Right lobe of liver (tissue), 6 donors: Measurements from ENCODE around the gene FRY. TPM values are rescaled to one million over a fixed set of nuclear protein-coding genes. Genes with fewer than 3 reads are reported as not detected.

Experiments
- ATAC-seq, 4 donors: fragments of 200-7000 bp; cut with Tn5 transposase; one replicate each; pipeline ENCODE4 v1.9.1; 2020; ENCODE audit warnings: mild to moderate bottlenecking in 4 of 4, moderate library complexity in 4 of 4
- DNase-seq, 3 donors: peaks; one replicate each; pipeline ENCODE4 v3.0.0-alpha.2; 2020
- H3K27ac ChIP-seq, 3 donors: fragments of 200-600 bp; one replicate each; pipeline ENCODE4 v1.8.0; 2022
- H3K27me3 ChIP-seq, 2 donors: fragments of 200-600 bp; one replicate each; pipeline ENCODE4 v1.8.0; 2022
- H3K36me3 ChIP-seq, 4 donors: fragments of 200-600 bp; sonication (generic) in 1 of 4; one replicate each; pipeline versions ENCODE4 v1.5.1 to v1.8.0; 2017 to 2022; ENCODE audit warnings: control low read depth in 1 of 4
- H3K4me1 ChIP-seq, 4 donors: fragments of 200-600 bp; sonication (generic) in 1 of 4; one replicate each; pipeline versions ENCODE4 v1.5.1 to v1.8.0; 2017 to 2022; ENCODE audit warnings: control low read depth in 1 of 4
- H3K4me3 ChIP-seq, 3 donors: fragments of 200-600 bp; one replicate each; pipeline ENCODE4 v1.8.0; 2022
- H3K9me3 ChIP-seq, 4 donors: fragments of 200-600 bp; sonication (generic) in 1 of 4; one replicate each; pipeline versions ENCODE4 v1.5.1 to v1.8.0; 2017 to 2022; ENCODE audit warnings: control low read depth in 1 of 4
- CTCF ChIP-seq, 4 donors: fragments of 200-600 bp in 3 of 4; fragments of 450-650 bp in 1 of 4; IDR thresholded peaks; one replicate each; pipeline versions ENCODE4 v1.5.1 to v1.8.0; 2016 to 2022; ENCODE audit warnings: antibody characterized with exemption in 4 of 4, mild to moderate bottlenecking in 2 of 4
- POLR2A ChIP-seq: fragments of 450-650 bp; IDR thresholded peaks from one replicate; pipeline ENCODE4 v1.6.1; 2017; ENCODE audit warnings: antibody characterized with exemption, mild to moderate bottlenecking
- WGBS: methylation state at CpG from one replicate; pipeline ENCODE4 v1.1.6; 2018; ENCODE audit warnings: low coverage, low lambda C conversion rate; ENCODE audit not compliant: insufficient coverage; ENCODE audit errors: missing lambda C conversion rate; 5-methylcytosine and 5-hydroxymethylcytosine counted together
- intact Hi-C, 2 donors: fragments of 100-400 bp; cut with DNase I; formaldehyde crosslinking; loops; one replicate each; pipeline versions ENCODE4 v1.11.2 to v1.14.1; 2022
- total RNA-seq, 6 experiments: library from RNA; depleted of rRNA in 2 of 6; stranded (reverse); fragments of >200 nt in 2 of 6; fragmentation: NEBNext Ultra II Directional in 3 of 6; extraction: Animal tissue kit (Norgen Biotek cat#: 25700) in 3 of 6; gene quantifications; one replicate each; pipeline versions ENCODE4 v1.1.0 to v1.2.4, GENCODE V29; 2016 to 2023
- donor health status: DM: no; HTN: yes; CAD: no.
- donor health status: DM: no; HTN: no; CAD: no.
- donor health status: DM: no; HTN: no; CAD: no.
- donor health status: DM: no; HTN: yes; CAD: no.
- donor health status: DM: no; HTN: yes; CAD: no.

The FRY gene
- total RNA-seq, 6 experiments from 2014 or later = 16.1 to 106 (median 35.7) TPM

- intact Hi-C loops = no loop called here
- H3K4me1 ChIP-seq = peaks cover 0 to 3% (median 0%) of the 10 kb centered on the region in 4 donors
- H3K27me3 ChIP-seq = no peaks in the 10 kb centered on the region
- TF ChIP-seq CTCF (IDR thresholded peaks at IDR 0.05) = no peak
- TF ChIP-seq POLR2A = no peak
- WGBS = 87% methylated on average over 3 of the region's 3 CpGs
- DNase-seq (no peak), ATAC-seq (no peak)
- H3K27ac ChIP-seq = no peak overlapping the region
- H3K9me3 ChIP-seq = no peaks in the 10 kb centered on the region
- H3K4me3 ChIP-seq = no peak overlapping the region
- no peaks in the 10 kb centered on the region for H3K36me3 ChIP-seq
Measured at GRCh38 chr13:32002873-32003272, 28.7 kb upstream of the FRY start.

GRCh38 chr13:32007494-32007893, 24.1 kb upstream of the FRY start:
- Histone ChIP-seq H3K9me3 (no peaks in the 10 kb centered on the region), H3K27ac (no peak overlapping the region), H3K4me3 (no peak overlapping the region), H3K36me3 (no peaks in the 10 kb centered on the region), H3K4me1 (peaks cover 0 to 4% (median 2%) of the 10 kb centered on the region in 4 donors), H3K27me3 (no peaks in the 10 kb centered on the region)
- TF ChIP-seq CTCF (IDR thresholded peaks at IDR 0.05) (no peak), POLR2A (no peak)
- ATAC-seq = no peak
- intact Hi-C loops = no loop called here
- no peak for DNase-seq

GRCh38 chr13:32008518-32009175, 22.9 kb upstream of the FRY start:
- intact Hi-C loops = no loop called here
- 92% methylated on average over 6 of the region's 6 CpGs for WGBS
- H3K27me3 ChIP-seq = no peaks in the 10 kb centered on the region
- no peak overlapping the region for H3K4me3 ChIP-seq
- DNase-seq (no peak), ATAC-seq (no peak)
- TF ChIP-seq POLR2A (no peak), CTCF (IDR thresholded peaks at IDR 0.05) (no peak)
- no peaks in the 10 kb centered on the region for H3K36me3 ChIP-seq
- no peak overlapping the region for H3K27ac ChIP-seq
- peaks cover 0 to 4% (median 2%) of the 10 kb centered on the region in 4 donors for H3K4me1 ChIP-seq
- no peaks in the 10 kb centered on the region for H3K9me3 ChIP-seq

GRCh38 chr13:32009362-32009761, 22.2 kb upstream of the FRY start:
- no peak overlapping the region for H3K4me3 ChIP-seq
- peaks cover 0 to 4% (median 2%) of the 10 kb centered on the region in 4 donors for H3K4me1 ChIP-seq
- H3K36me3 ChIP-seq = no peaks in the 10 kb centered on the region
- intact Hi-C loops = no loop called here
- peak; percentile 38 to 69 (median 46) for ATAC-seq
- H3K27ac ChIP-seq = no peak overlapping the region
- H3K9me3 ChIP-seq = no peaks in the 10 kb centered on the region
- no peaks in the 10 kb centered on the region for H3K27me3 ChIP-seq
- no peak for TF ChIP-seq CTCF (IDR thresholded peaks at IDR 0.05)
- no peak for TF ChIP-seq POLR2A
- 42% methylated on average over 5 of the region's 5 CpGs for WGBS
- no peak for DNase-seq
